ENCODE data around the gene NEK10. TPM values are rescaled to one million over a fixed set of nuclear protein-coding genes. Genes with fewer than 3 reads are reported as not detected.

NEK10 gene
- total and polyA plus RNA-seq, 9 of the 15 experiments (the other 6 are each of a cell fraction or from before 2014, with no cell fraction given) = 0.07 TPM; not detected in 8

GRCh38 chr3:27115352-27115751 lies 253.8 kb downstream of the NEK10 start (continued):
- no peak for TF ChIP-seq ZNF609 (CRISPR knock-in tag; IDR thresholded peaks at IDR 0.05; ENCODE audit: borderline replicate concordance)
- no peak for TF ChIP-seq HOXB6 (CRISPR knock-in tag; IDR thresholded peaks at IDR 0.05; ENCODE audit: borderline replicate concordance)
- no peak for TF ChIP-seq NFXL1 (CRISPR knock-in tag; IDR thresholded peaks at IDR 0.05)
- no peak for TF ChIP-seq RHOXF2B (CRISPR knock-in tag; conservative IDR thresholded peaks at IDR 0.05)
- no peak for TF ChIP-seq ZNF408 (CRISPR knock-in tag; IDR thresholded peaks at IDR 0.05; ENCODE audit: low read depth)
- no peak for TF ChIP-seq RFX7 (CRISPR knock-in tag; IDR thresholded peaks at IDR 0.05)
- TF ChIP-seq FOXA3 (CRISPR knock-in tag; conservative IDR thresholded peaks at IDR 0.05 in 1 of 2, IDR thresholded peaks at IDR 0.05 in 1 of 2) = no peak
- TF ChIP-seq HEY1 (CRISPR knock-in tag; IDR thresholded peaks at IDR 0.05; ENCODE audit: borderline replicate concordance) = no peak
- no peak for TF ChIP-seq CREB5 (CRISPR knock-in tag; IDR thresholded peaks at IDR 0.05)
